A549 (cell line): ENCODE measurements around the gene SV2A. TPM values are rescaled to one million over a fixed set of nuclear protein-coding genes. Genes with fewer than 3 reads are reported as not detected.
A peak's percentile ranks its signal among the peaks of the same experiment; 100 is the strongest.

ENCODE experiments used
- ATAC-seq, 2 experiments: fragments of 200-7000 bp in 1 of 2; fragments of >200 bp in 1 of 2; cut with Nextera tagmentation in 1 of 2; cut with Tn5 transposase in 1 of 2; 3 replicates each; pipeline versions ENCODE4 v1.8.0 to v1.9.1; 2018 to 2020; ENCODE audit warnings: mild to moderate bottlenecking in 1 of 2, moderate library complexity in 1 of 2
- CTCF ChIA-PET: fragments of 300-600 bp; sonication (Branson Sonifier 250); formaldehyde crosslinking; extraction: SDS; loops from one replicate; lab custom pipeline; 2021; ENCODE audit warnings: antibody characterized with exemption, inconsistent platforms; lab: Yijun Ruan, JAX
- POLR2A ChIA-PET: fragments of 350-600 bp; formaldehyde crosslinking; extraction: SDS; loops from one replicate; lab custom pipeline; 2021; ENCODE audit warnings: antibody characterized with exemption, inconsistent platforms; lab: Yijun Ruan, JAX
- DNase-seq, 2 experiments: peaks; one replicate each; pipeline versions ENCODE4 v3.0.0 to v3.0.0-alpha.2; 2011 to 2016; ENCODE audit warnings: low read depth in 1 of 2, low spot score in 1 of 2
- FAIRE-seq: peaks from 2 replicates; lab custom pipeline; 2011; peaks lifted over from hg19 to GRCh38; lab: Jason Lieb, UNC
- H3K27ac ChIP-seq, 2 experiments: fragments of >200 bp; sonication (Bioruptor Twin); formaldehyde crosslinking; 3 replicates each; pipeline ENCODE4 v1.5.1; 2016 to 2017
- H3K4me1 ChIP-seq: fragments of >200 bp; sonication (Bioruptor Twin); formaldehyde crosslinking; 3 replicates; pipeline ENCODE4 v1.6.1; 2016
- H3K4me2 ChIP-seq: fragments of >200 bp; sonication (Bioruptor Twin); formaldehyde crosslinking; 3 replicates; pipeline ENCODE4 v1.6.1; 2016
- H3K4me3 ChIP-seq: fragments of >200 bp; sonication (Bioruptor Twin); formaldehyde crosslinking; 3 replicates; pipeline ENCODE4 v1.5.1; 2016
- H3K9me3 ChIP-seq: fragments of >200 bp; sonication (Bioruptor Twin); formaldehyde crosslinking; 3 replicates; pipeline ENCODE4 v1.6.1; 2016
- BHLHE40 ChIP-seq: IDR thresholded peaks from 2 replicates; pipeline ENCODE4 v1.6.1; 2012; ENCODE audit warnings: low read depth, low read length, inconsistent platforms
- CBX2 ChIP-seq: fragments of 200-600 bp; sonication (generic); IDR thresholded peaks from 2 replicates; pipeline ENCODE4 v1.6.1; 2016; ENCODE audit warnings: low read depth, mild to moderate bottlenecking, borderline replicate concordance
- CEBPB ChIP-seq, 2 experiments: fragments of >200 bp in 1 of 2; sonication (Bioruptor Twin) in 1 of 2; formaldehyde crosslinking in 1 of 2; IDR thresholded peaks; 2 replicates each; pipeline ENCODE4 v1.6.1; 2012 to 2016
- CHD2 ChIP-seq: fragments of 150-350 bp; IDR thresholded peaks from 2 replicates; pipeline ENCODE4 v1.6.1; 2014; ENCODE audit warnings: low read length; ENCODE audit not compliant: partially characterized antibody
- CHD4 ChIP-seq: fragments of 200-600 bp; sonication (generic); IDR thresholded peaks from 2 replicates; pipeline ENCODE4 v1.6.1; 2016; ENCODE audit warnings: antibody characterized with exemption, mild to moderate bottlenecking, borderline replicate concordance
- CTCF ChIP-seq: fragments of >200 bp; sonication (Bioruptor Twin); formaldehyde crosslinking; IDR thresholded peaks from 3 replicates; pipeline ENCODE4 v1.5.1; 2016
- EHMT2 ChIP-seq: fragments of 200-600 bp; sonication (generic); IDR thresholded peaks from 2 replicates; pipeline ENCODE4 v1.6.1; 2016; ENCODE audit warnings: antibody characterized with exemption, low read depth, mild to moderate bottlenecking, moderate library complexity
- GATA3 ChIP-seq: IDR thresholded peaks from 2 replicates; pipeline ENCODE4 v1.6.1; 2012; ENCODE audit warnings: borderline replicate concordance
- HOXA7 ChIP-seq: fragments of 250-450 bp; sonication (Bioruptor Pico); IDR thresholded peaks from 2 replicates; pipeline ENCODE4 v1.5.0; 2020; ENCODE audit warnings: mild to moderate bottlenecking, moderate library complexity
- HOXB13 ChIP-seq: fragments of 250-450 bp; sonication (Bioruptor Pico); IDR thresholded peaks from 2 replicates; pipeline ENCODE4 v1.5.0; 2020; ENCODE audit warnings: low read depth, mild to moderate bottlenecking, moderate library complexity
- HOXB5 ChIP-seq: fragments of 250-450 bp; sonication (Bioruptor Pico); IDR thresholded peaks from 2 replicates; pipeline ENCODE4 v1.5.0; 2020; ENCODE audit warnings: mild to moderate bottlenecking, moderate library complexity
- JUN ChIP-seq, 2 experiments: fragments of >200 bp; sonication (Bioruptor Twin); formaldehyde crosslinking; IDR thresholded peaks; 2 replicates in 1 of 2; 3 replicates in 1 of 2; pipeline ENCODE4 v1.6.1; 2016 to 2017
- MAX ChIP-seq: IDR thresholded peaks from 2 replicates; pipeline ENCODE4 v1.6.1; 2012
- MAZ ChIP-seq: fragments of 150-350 bp; IDR thresholded peaks from 2 replicates; pipeline ENCODE4 v1.6.1; 2014; ENCODE audit warnings: antibody characterized with exemption, low read depth, low read length, borderline replicate concordance
- MYC ChIP-seq: IDR thresholded peaks from 2 replicates; pipeline ENCODE4 v1.6.1; 2012; ENCODE audit warnings: mild to moderate bottlenecking, inconsistent platforms, low read length, improper control_type of control experiment, borderline replicate concordance
- NR3C1 ChIP-seq: fragments of >200 bp; sonication (Bioruptor Twin); formaldehyde crosslinking; IDR thresholded peaks from 3 replicates; pipeline ENCODE4 v1.6.1; 2017
- PHF8 ChIP-seq: fragments of 200-600 bp; sonication (generic); IDR thresholded peaks from 2 replicates; pipeline ENCODE4 v1.6.1; 2016; ENCODE audit warnings: low read depth, mild to moderate bottlenecking, antibody characterized with exemption, moderate library complexity, borderline replicate concordance
- POLR2A ChIP-seq: IDR thresholded peaks from 2 replicates; pipeline ENCODE4 v1.6.1; 2012; ENCODE audit warnings: mild to moderate bottlenecking, low read length
- RAD21 ChIP-seq, 2 experiments: fragments of >200 bp in 1 of 2; sonication (Bioruptor Twin) in 1 of 2; formaldehyde crosslinking in 1 of 2; IDR thresholded peaks in 1 of 2; conservative IDR thresholded peaks in 1 of 2; 2 replicates in 1 of 2; 3 replicates in 1 of 2; pipeline ENCODE4 v1.6.1; 2012 to 2018; ENCODE audit warnings: inconsistent platforms in 1 of 2
- RNF2 ChIP-seq: fragments of 200-600 bp; sonication (generic); IDR thresholded peaks from 2 replicates; pipeline ENCODE4 v1.6.1; 2016; ENCODE audit warnings: low read depth, mild to moderate bottlenecking, antibody characterized with exemption, moderate library complexity, borderline replicate concordance
- TP53 ChIP-seq: fragments of 250-450 bp; sonication (Bioruptor Pico); IDR thresholded peaks from 2 replicates; pipeline ENCODE4 v1.5.0; 2021; ENCODE audit warnings: mild to moderate bottlenecking, moderate library complexity
- ZSCAN20 ChIP-seq: fragments of 250-450 bp; sonication (Bioruptor Pico); IDR thresholded peaks from 2 replicates; pipeline ENCODE4 v1.8.0; 2022; ENCODE audit warnings: mild to moderate bottlenecking, moderate library complexity
- WGBS: methylation state at CpG from one replicate; pipeline ENCODE4 v1.1.6; 2017; ENCODE audit errors: missing lambda C conversion rate; 5-methylcytosine and 5-hydroxymethylcytosine counted together
- polyA plus RNA-seq, 4 experiments: library from polyadenylated mRNA; depleted of rRNA in 3 of 4; stranded (reverse); fragments of >200 nt; fragmentation: RNase III in 1 of 4; extraction: RNeasy Plus Mini Kit Qiagen cat#74134 plus additional on column Dnase treatment in 1 of 4; gene quantifications; 2 replicates in 3 of 4; 3 replicates in 1 of 4; pipeline ENCODE4 v1.2.3, GENCODE V29; 2011 to 2017
- TF ChIP-seq, protein P1 (sequence below): fragments of >200 bp; sonication (Bioruptor Twin); formaldehyde crosslinking; IDR thresholded peaks from 3 replicates; pipeline ENCODE4 v1.6.1; 2016
- TF ChIP-seq, protein P2 (sequence below): fragments of 200-600 bp; sonication (generic); IDR thresholded peaks from 2 replicates; pipeline ENCODE4 v1.6.1; 2016; ENCODE audit warnings: antibody characterized with exemption, mild to moderate bottlenecking, moderate library complexity
- TF ChIP-seq, protein P3 (sequence below): fragments of 150-350 bp; IDR thresholded peaks from 2 replicates; pipeline ENCODE4 v1.6.1; 2014; ENCODE audit warnings: low read depth, mild to moderate bottlenecking, low read length
- TF ChIP-seq, protein P4 (sequence below): fragments of 250-450 bp; sonication (Bioruptor Pico); IDR thresholded peaks from 2 replicates; pipeline ENCODE4 v1.5.0; 2020; ENCODE audit warnings: low read depth, mild to moderate bottlenecking, moderate library complexity

SV2A gene
- polyA plus RNA-seq, 2 of the 4 experiments (the other 2 are of a cell fraction), result 0.05 to 0.13 TPM

GRCh38 chr1:149888247-149888998 is 29.2 kb downstream of the SV2A start (continued):
- TF ChIP-seq HOXA7 (CRISPR knock-in tag), result 0 out of 2 replicates have a peak, but pooled peaks have one; percentile 24
- no peak for TF ChIP-seq CHD2
- TF ChIP-seq, protein P1, sequence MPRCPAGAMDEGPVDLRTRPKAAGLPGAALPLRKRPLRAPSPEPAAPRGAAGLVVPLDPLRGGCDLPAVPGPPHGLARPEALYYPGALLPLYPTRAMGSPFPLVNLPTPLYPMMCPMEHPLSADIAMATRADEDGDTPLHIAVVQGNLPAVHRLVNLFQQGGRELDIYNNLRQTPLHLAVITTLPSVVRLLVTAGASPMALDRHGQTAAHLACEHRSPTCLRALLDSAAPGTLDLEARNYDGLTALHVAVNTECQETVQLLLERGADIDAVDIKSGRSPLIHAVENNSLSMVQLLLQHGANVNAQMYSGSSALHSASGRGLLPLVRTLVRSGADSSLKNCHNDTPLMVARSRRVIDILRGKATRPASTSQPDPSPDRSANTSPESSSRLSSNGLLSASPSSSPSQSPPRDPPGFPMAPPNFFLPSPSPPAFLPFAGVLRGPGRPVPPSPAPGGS, result peak; percentile 80; the same call in 2 of the 3 replicates
- no peak for TF ChIP-seq CBX2
- peak; percentile 54; the same call in 1 of the 2 replicates for TF ChIP-seq MAX
- TF ChIP-seq, protein P2, sequence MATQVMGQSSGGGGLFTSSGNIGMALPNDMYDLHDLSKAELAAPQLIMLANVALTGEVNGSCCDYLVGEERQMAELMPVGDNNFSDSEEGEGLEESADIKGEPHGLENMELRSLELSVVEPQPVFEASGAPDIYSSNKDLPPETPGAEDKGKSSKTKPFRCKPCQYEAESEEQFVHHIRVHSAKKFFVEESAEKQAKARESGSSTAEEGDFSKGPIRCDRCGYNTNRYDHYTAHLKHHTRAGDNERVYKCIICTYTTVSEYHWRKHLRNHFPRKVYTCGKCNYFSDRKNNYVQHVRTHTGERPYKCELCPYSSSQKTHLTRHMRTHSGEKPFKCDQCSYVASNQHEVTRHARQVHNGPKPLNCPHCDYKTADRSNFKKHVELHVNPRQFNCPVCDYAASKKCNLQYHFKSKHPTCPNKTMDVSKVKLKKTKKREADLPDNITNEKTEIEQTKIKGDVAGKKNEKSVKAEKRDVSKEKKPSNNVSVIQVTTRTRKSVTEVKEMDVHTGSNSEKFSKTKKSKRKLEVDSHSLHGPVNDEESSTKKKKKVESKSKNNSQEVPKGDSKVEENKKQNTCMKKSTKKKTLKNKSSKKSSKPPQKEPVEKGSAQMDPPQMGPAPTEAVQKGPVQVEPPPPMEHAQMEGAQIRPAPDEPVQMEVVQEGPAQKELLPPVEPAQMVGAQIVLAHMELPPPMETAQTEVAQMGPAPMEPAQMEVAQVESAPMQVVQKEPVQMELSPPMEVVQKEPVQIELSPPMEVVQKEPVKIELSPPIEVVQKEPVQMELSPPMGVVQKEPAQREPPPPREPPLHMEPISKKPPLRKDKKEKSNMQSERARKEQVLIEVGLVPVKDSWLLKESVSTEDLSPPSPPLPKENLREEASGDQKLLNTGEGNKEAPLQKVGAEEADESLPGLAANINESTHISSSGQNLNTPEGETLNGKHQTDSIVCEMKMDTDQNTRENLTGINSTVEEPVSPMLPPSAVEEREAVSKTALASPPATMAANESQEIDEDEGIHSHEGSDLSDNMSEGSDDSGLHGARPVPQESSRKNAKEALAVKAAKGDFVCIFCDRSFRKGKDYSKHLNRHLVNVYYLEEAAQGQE, result no peak
- no peak for TF ChIP-seq EHMT2
- TF ChIP-seq POLR2A, result peak; percentile 56
- TF ChIP-seq PHF8, result 0 out of 2 replicates have a peak, but pooled peaks have one; percentile 7
- TF ChIP-seq CEBPB (IDR thresholded peaks at IDR 0.05), result no peak
- TF ChIP-seq RAD21 (conservative IDR thresholded peaks at IDR 0.05 in 1 of 2, IDR thresholded peaks at IDR 0.05 in 1 of 2), result peak; percentile 65 to 68; a peak in 4 of 5 replicates
- TF ChIP-seq NR3C1, result no peak
- no peak for TF ChIP-seq BHLHE40
- TF ChIP-seq HOXB13, result no peak
- no peak for TF ChIP-seq GATA3
- TF ChIP-seq JUN (IDR thresholded peaks at IDR 0.05), result no peak; a peak in 2 of 5 replicates

- POLR2A ChIA-PET, result interaction anchor here (0.7 to 4.8 kb wide), 26 partner anchors 10 to 476 kb away, joined by 3 to 70 read pairs (median 5); partner anchors contain the start of genes BOLA1, MTMR11, OTUD7B and PLEKHO1
- peak; percentile 52 to 70 for ATAC-seq
- peak; percentile 89 to 99 for DNase-seq
- CTCF ChIA-PET, result interaction anchor here (0.8 to 4.0 kb wide), 28 partner anchors 12 to 300 kb away, joined by 3 to 32 read pairs (median 7); partner anchors contain the start of genes BOLA1 and OTUD7B
- H3K4me1 ChIP-seq, result peaks cover 22% of the 10 kb centered on the region
- peak overlapping the region; percentile 91 to 96 for H3K27ac ChIP-seq
- peak overlapping the region; percentile 54 for H3K4me3 ChIP-seq
- H3K4me2 ChIP-seq, result peak overlapping the region; percentile 78
- H3K9me3 ChIP-seq, result no peaks in the 10 kb centered on the region
- under 1% methylated on average over 27 of the region's 46 CpGs for WGBS
- no peak for FAIRE-seq
- TF ChIP-seq, protein P3, sequence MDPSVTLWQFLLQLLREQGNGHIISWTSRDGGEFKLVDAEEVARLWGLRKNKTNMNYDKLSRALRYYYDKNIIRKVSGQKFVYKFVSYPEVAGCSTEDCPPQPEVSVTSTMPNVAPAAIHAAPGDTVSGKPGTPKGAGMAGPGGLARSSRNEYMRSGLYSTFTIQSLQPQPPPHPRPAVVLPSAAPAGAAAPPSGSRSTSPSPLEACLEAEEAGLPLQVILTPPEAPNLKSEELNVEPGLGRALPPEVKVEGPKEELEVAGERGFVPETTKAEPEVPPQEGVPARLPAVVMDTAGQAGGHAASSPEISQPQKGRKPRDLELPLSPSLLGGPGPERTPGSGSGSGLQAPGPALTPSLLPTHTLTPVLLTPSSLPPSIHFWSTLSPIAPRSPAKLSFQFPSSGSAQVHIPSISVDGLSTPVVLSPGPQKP, result no peak
- TF ChIP-seq MYC (no peak), CHD4 (no peak), CTCF (no peak), RNF2 (no peak), HOXB5 (0 out of 2 replicates have a peak, but pooled peaks have one; percentile 25), BHLHE40 (no peak), HOXA7 (CRISPR knock-in tag) (peak; percentile 84; the same call in 1 of the 2 replicates), RAD21 (conservative IDR thresholded peaks at IDR 0.05 in 1 of 2, IDR thresholded peaks at IDR 0.05 in 1 of 2) (no peak), ZSCAN20 (no peak), TP53 (CRISPR knock-in tag) (peak; percentile 91; the same call in 1 of the 2 replicates), PHF8 (peak; percentile 3; the same call in 1 of the 2 replicates), MAZ (no peak)
- TF ChIP-seq, protein P4, sequence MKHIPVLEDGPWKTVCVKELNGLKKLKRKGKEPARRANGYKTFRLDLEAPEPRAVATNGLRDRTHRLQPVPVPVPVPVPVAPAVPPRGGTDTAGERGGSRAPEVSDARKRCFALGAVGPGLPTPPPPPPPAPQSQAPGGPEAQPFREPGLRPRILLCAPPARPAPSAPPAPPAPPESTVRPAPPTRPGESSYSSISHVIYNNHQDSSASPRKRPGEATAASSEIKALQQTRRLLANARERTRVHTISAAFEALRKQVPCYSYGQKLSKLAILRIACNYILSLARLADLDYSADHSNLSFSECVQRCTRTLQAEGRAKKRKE, result peak; percentile 14; the same call in 1 of the 2 replicates
Observed at GRCh38 chr1:149887456-149888246, 30.0 kb downstream of the SV2A start.
